Erythroblast (primary cell): Measurements from ENCODE around the gene PCNT.

ENCODE experiments used
- GATA1 ChIP-seq: IDR thresholded peaks from 2 replicates; pipeline ENCODE4 v1.6.1; 2011; ENCODE audit warnings: low read depth, mild to moderate bottlenecking, control low read depth, low read length, moderate library complexity
- POLR2A ChIP-seq: IDR thresholded peaks from 2 replicates; pipeline ENCODE4 v1.6.1; 2011; ENCODE audit warnings: mild to moderate bottlenecking, low read length

DNA sequence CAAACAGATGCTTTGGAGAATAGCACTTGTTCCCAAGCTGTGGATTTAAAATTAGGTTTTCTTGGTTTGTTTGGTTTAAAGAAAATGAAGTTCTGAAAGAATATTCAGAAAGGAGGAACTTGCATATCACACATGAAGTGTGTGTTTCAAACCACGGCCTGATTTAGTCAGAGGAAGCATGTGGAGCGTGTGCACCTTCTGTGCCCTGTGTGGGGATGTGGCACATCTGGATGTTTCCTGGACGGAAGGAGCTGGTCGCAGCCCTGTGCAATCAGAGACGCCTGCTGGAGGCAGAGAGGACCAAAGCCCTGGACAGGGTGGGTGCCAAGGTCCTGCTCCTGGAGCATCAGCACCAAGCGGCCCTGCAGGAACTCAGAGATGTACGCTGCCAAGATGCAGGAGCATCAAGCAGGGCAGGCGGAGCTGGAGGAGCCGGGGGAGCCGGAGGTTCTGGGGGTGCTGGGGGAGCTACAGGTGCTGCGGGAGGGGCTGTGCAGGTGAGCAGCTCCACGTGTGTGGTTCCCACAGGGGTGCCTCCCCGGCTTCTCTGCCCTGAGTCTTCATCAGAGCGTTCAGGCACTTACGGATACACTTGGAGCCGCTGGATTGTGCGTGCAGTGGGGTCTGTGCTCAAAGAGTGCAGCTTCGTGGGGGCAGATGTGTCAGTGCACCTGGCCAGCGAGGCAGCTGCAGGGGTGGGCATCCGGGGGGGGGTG, 45.7 kb downstream of the PCNT start:
- no peak for TF ChIP-seq POLR2A
- TF ChIP-seq GATA1: no peak
